BLaER1 (cell line): ENCODE measurements around the gene BLMH.
A peak's percentile ranks its signal among the peaks of the same experiment; 100 is the strongest.

Source experiments
- H3K27ac ChIP-seq: shearing (Covaris generic); formaldehyde crosslinking; 2 replicates; pipeline ENCODE4 v1.8.1; 2022
- H3K27me3 ChIP-seq: shearing (Covaris generic); formaldehyde crosslinking; 2 replicates; pipeline ENCODE4 v1.8.1; 2022
- H3K36me3 ChIP-seq: shearing (Covaris generic); formaldehyde crosslinking; 2 replicates; pipeline ENCODE4 v1.8.1; 2022
- H3K4me1 ChIP-seq: shearing (Covaris generic); formaldehyde crosslinking; 2 replicates; pipeline ENCODE4 v1.8.1; 2022
- H3K4me2 ChIP-seq: shearing (Covaris generic); formaldehyde crosslinking; 2 replicates; pipeline ENCODE4 v1.8.1; 2022
- H3K4me3 ChIP-seq: shearing (Covaris generic); formaldehyde crosslinking; 2 replicates; pipeline ENCODE4 v1.8.1; 2022
- H3K9ac ChIP-seq: shearing (Covaris generic); formaldehyde crosslinking; 2 replicates; pipeline ENCODE4 v1.8.1; 2022
- H3K9me3 ChIP-seq: shearing (Covaris generic); formaldehyde crosslinking; 2 replicates; pipeline ENCODE4 v1.8.1; 2022
- H4K20me1 ChIP-seq: shearing (Covaris generic); formaldehyde crosslinking; 2 replicates; pipeline ENCODE4 v1.8.1; 2022
- Cebpa-rat ChIP-seq: shearing (Covaris generic); IDR thresholded peaks from 2 replicates; pipeline ENCODE4 v1.8.1; 2022

The BLMH gene

GRCh38 chr17:30308406-30308805 lies 16.7 kb upstream of the BLMH start:
- Histone ChIP-seq H3K4me1 (no peaks in the 10 kb centered on the region), H3K27ac (no peak overlapping the region), H3K4me2 (no peak overlapping the region), H3K27me3 (no peaks in the 10 kb centered on the region), H3K9me3 (no peaks in the 10 kb centered on the region), H3K4me3 (no peak overlapping the region), H3K36me3 (no peaks in the 10 kb centered on the region), H3K9ac (no peak overlapping the region), H4K20me1 (no peaks in the 10 kb centered on the region)
- TF ChIP-seq Cebpa-rat: no peak

DNA sequence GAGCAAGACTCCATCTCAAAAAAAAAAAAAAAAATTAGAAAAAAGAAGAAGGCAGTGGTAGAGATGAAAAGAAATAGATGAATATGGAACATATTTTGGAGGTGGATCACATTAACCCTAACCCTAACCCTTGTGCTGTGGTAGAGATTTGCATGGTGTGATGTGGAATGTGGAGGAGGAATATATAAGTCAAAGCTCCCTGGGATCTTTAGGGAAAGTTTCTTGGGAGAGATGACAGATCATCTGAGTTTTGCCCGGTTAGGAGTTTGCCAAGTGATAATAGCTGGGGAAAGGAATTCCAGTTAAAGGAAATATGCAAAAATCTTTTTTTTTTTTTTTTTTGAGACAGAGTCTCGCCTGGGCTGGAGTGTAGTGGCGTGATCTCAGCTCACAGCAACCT lies 13.0 kb upstream of the BLMH start:
- Histone ChIP-seq H3K27me3 (no peaks in the 10 kb centered on the region), H3K36me3 (no peaks in the 10 kb centered on the region), H3K4me1 (peaks cover 13% of the 10 kb centered on the region), H3K4me3 (no peak overlapping the region), H4K20me1 (no peaks in the 10 kb centered on the region), H3K27ac (no peak overlapping the region), H3K9ac (no peak overlapping the region), H3K4me2 (no peak overlapping the region), H3K9me3 (no peaks in the 10 kb centered on the region)
- TF ChIP-seq Cebpa-rat: no peak

GRCh38 chr17:30302241-30302640 lies 10.5 kb upstream of the BLMH start:
- H3K4me3 ChIP-seq: no peak overlapping the region

DNA sequence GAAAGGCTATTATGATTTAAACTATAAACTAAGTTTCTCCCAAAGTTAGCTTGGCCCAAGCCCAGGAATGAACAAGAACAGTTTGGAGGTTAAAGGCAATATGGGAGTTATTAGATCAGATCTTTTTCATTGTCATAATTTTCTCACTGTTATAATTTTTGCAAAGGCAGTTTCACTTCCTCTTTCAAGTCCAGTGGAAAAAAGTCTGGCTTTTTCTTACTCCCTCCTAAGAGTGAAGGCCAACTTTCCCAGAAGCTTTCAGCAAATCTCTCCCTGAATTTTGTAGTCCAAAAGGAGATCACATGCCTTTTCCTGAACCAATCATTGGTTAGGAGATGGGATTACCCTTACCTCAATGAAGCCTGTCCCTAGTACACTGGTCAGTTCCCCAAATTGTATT lies 9.1 kb upstream of the BLMH start:
- Histone ChIP-seq H3K9ac (no peak overlapping the region), H3K4me3 (no peak overlapping the region), H3K36me3 (no peaks in the 10 kb centered on the region), H3K27ac (no peak overlapping the region), H3K27me3 (no peaks in the 10 kb centered on the region), H3K4me1 (peaks cover 13% of the 10 kb centered on the region), H3K9me3 (peaks cover 9% of the 10 kb centered on the region; the same call in 1 of the 2 replicates), H3K4me2 (peak overlapping the region; percentile 38), H4K20me1 (no peaks in the 10 kb centered on the region)
- no peak for TF ChIP-seq Cebpa-rat

More at GRCh38 chr17:30302241-30302640, 10.5 kb upstream of the BLMH start:
- H3K9me3 ChIP-seq: peaks cover 6% of the 10 kb centered on the region; the same call in 1 of the 2 replicates
- peaks cover 13% of the 10 kb centered on the region for H3K4me1 ChIP-seq
- H3K4me2 ChIP-seq: no peak overlapping the region
- no peaks in the 10 kb centered on the region for H3K27me3 ChIP-seq
- TF ChIP-seq Cebpa-rat: no peak
- H3K9ac ChIP-seq: no peak overlapping the region
- no peak overlapping the region for H3K27ac ChIP-seq
- no peaks in the 10 kb centered on the region for H3K36me3 ChIP-seq
- H4K20me1 ChIP-seq: no peaks in the 10 kb centered on the region

GRCh38 chr17:30299000-30299399 lies 7.3 kb upstream of the BLMH start:
- no peaks in the 10 kb centered on the region for H4K20me1 ChIP-seq
- H3K4me1 ChIP-seq: peaks cover 13% of the 10 kb centered on the region
- H3K36me3 ChIP-seq: no peaks in the 10 kb centered on the region
- no peak overlapping the region for H3K4me2 ChIP-seq
- TF ChIP-seq Cebpa-rat: no peak
- no peaks in the 10 kb centered on the region for H3K27me3 ChIP-seq
- H3K27ac ChIP-seq: no peak overlapping the region
- peaks cover 9% of the 10 kb centered on the region; the same call in 1 of the 2 replicates for H3K9me3 ChIP-seq
- no peak overlapping the region for H3K4me3 ChIP-seq
- H3K9ac ChIP-seq: no peak overlapping the region

DNA sequence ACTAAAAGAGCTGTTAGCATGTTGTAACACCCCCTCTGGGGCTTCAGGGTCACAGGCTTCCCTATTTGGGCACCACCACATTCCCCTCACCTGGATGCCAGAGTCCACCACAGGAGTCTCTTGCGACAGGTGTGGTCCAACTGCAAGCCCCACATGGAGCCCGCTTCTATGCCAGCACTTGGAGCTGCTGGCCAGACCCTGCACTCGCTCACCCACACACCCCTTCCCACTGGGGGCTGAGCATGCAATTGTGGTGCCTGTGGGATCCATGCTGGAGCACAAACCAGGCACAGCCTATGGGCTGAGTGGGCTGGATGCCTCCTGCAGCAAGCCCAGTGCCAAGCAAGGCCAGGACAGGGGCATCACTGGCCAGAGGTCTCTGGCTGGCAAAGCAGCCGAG lies 6.0 kb upstream of the BLMH start:
- H3K27me3 ChIP-seq: no peaks in the 10 kb centered on the region
- TF ChIP-seq Cebpa-rat: no peak
- H3K9me3 ChIP-seq: peaks cover 9% of the 10 kb centered on the region; the same call in 1 of the 2 replicates
- H3K4me1 ChIP-seq: peaks cover 13% of the 10 kb centered on the region
- no peak overlapping the region for H3K9ac ChIP-seq
- no peak overlapping the region for H3K27ac ChIP-seq
- H3K36me3 ChIP-seq: no peaks in the 10 kb centered on the region
- H4K20me1 ChIP-seq: no peaks in the 10 kb centered on the region
- H3K4me3 ChIP-seq: no peak overlapping the region
- H3K4me2 ChIP-seq: no peak overlapping the region

DNA sequence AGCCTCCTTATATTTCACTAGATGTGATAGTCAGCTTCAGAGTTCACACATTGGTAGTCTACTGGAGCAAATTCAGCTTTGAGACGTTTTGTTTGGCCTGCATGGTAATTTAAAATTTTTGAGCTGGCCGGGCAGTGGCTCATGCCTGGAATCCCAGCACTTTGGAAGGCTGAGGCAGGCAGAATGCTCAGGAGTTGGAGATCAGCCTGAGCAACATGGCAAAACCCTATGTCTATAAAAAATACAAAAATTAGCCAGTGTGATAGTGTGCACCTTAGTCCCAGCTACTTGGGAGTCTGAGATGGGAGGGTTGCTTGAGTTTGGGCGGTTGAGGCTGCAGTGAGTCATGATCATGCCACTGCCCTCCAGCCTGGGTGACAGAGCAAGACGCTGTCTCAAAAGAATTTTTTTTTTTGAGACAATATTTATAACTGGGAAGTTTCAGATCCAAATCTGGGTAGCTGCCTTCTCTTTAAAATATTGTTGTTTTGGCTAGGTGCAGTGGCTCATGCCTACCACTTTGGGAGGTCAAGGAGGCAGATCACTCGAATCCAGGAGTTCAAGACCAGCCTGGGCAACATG lies 4.8 kb upstream of the BLMH start:
- TF ChIP-seq Cebpa-rat: no peak
- Histone ChIP-seq H3K9me3 (peaks cover 9% of the 10 kb centered on the region; the same call in 1 of the 2 replicates), H3K4me2 (no peak overlapping the region), H4K20me1 (no peaks in the 10 kb centered on the region), H3K36me3 (no peaks in the 10 kb centered on the region), H3K27me3 (no peaks in the 10 kb centered on the region), H3K27ac (no peak overlapping the region), H3K4me3 (no peak overlapping the region), H3K9ac (no peak overlapping the region), H3K4me1 (peaks cover 17% of the 10 kb centered on the region)

DNA sequence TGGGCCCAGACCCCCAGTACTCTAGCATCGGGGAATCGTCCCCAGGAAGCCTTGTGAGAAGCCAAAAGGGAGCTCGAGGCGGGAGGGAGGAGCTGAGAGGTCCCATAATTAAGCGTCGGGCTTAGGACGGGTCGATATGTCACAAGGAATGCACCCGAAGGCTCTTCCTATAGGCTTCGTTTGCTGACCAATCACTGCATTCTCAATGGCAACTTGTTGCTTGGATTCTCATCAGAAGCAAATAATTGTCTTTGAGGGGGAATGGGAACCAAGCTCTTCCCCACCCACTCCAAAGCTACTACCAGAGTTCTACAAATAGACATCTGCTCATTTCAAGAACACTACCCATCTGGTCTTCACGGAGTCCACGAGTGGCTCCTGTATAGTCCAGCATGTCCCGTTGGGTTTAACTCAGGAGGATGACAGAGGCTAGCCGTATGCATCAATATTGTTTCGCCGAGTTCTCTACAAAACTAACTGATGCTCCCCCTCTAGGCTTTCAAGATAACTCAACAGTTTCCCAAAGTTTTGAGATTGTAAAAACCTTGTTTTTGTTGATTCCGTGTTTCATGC lies 628 bp upstream of the BLMH start:
- H3K4me1 ChIP-seq: peaks cover 16% of the 10 kb centered on the region
- H3K4me3 ChIP-seq: peak overlapping the region; percentile 95
- H3K4me2 ChIP-seq: peak overlapping the region; percentile 91
- peaks cover 22% of the 10 kb centered on the region for H4K20me1 ChIP-seq
- no peak for TF ChIP-seq Cebpa-rat
- H3K9ac ChIP-seq: peak overlapping the region; percentile 90
- H3K27me3 ChIP-seq: no peaks in the 10 kb centered on the region
- peaks cover 24% of the 10 kb centered on the region for H3K36me3 ChIP-seq
- peak overlapping the region; percentile 86 for H3K27ac ChIP-seq
- peaks cover 4% of the 10 kb centered on the region; the same call in 1 of the 2 replicates for H3K9me3 ChIP-seq

GRCh38 chr17:30290696-30291542 lies 825 bp downstream of the BLMH start:
- H3K27me3 ChIP-seq: no peaks in the 10 kb centered on the region
- peak overlapping the region; percentile 95 for H3K4me3 ChIP-seq
- peaks cover 39% of the 10 kb centered on the region for H3K36me3 ChIP-seq
- H3K9ac ChIP-seq: peak overlapping the region; percentile 90
- no peak for TF ChIP-seq Cebpa-rat
- peak overlapping the region; percentile 86 for H3K27ac ChIP-seq
- H4K20me1 ChIP-seq: peaks cover 22% of the 10 kb centered on the region
- H3K4me2 ChIP-seq: peak overlapping the region; percentile 91
- peaks cover 16% of the 10 kb centered on the region for H3K4me1 ChIP-seq
- no peaks in the 10 kb centered on the region for H3K9me3 ChIP-seq

DNA sequence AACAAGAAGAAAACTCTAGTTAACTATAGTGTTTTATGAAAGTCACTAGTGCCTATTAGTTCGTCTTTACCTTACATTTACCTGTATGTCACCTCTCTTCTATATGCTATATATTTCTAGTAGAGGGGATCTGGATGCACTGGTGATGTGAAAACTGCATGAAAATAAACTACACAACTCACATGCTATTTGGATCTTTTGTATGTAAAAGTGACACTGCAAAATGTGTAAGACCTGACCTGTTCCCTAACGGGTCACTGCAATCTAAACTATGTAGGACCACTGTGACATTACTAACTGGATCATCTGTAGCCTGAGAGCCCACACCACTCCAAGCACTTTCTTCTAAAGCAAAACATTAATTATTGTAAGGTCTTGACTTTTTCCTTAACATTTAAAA lies 1.7 kb downstream of the BLMH start:
- Histone ChIP-seq H4K20me1 (peaks cover 22% of the 10 kb centered on the region), H3K4me3 (no peak overlapping the region), H3K9me3 (no peaks in the 10 kb centered on the region), H3K36me3 (peaks cover 47% of the 10 kb centered on the region), H3K27me3 (no peaks in the 10 kb centered on the region), H3K4me2 (peak overlapping the region; percentile 91), H3K27ac (no peak overlapping the region), H3K9ac (no peak overlapping the region), H3K4me1 (peaks cover 16% of the 10 kb centered on the region)
- no peak for TF ChIP-seq Cebpa-rat
